ENCODE data around the gene ADAP1.

Gene ADAP1

GRCh38 chr7:964401-965231 lies 10.1 kb upstream of the ADAP1 start:
- H2BK120ac ChIP-seq (ENCODE audit: insufficient read depth, low read length, poor library complexity): no peak overlapping the region
- peak; percentile 42 to 56 for DNase-seq
- no peak overlapping the region for H3K9ac ChIP-seq (ENCODE audit: low read length)
- H3K36me3 ChIP-seq (ENCODE audit: control insufficient read depth in 1 of 2, insufficient read depth in 2 of 2, low read length in 2 of 2): peaks cover 28% of the 10 kb centered on the region in 2 experiments
- H3K79me2 ChIP-seq (ENCODE audit: control insufficient read depth, insufficient read depth, low read length, poor library complexity): no peaks in the 10 kb centered on the region
- H3K4me1 ChIP-seq (ENCODE audit: control insufficient read depth in 1 of 2, insufficient read depth in 2 of 2, low read length in 2 of 2): peaks cover 0 to 7% of the 10 kb centered on the region in 2 experiments
- H3K79me1 ChIP-seq (ENCODE audit: low read length): no peaks in the 10 kb centered on the region
- H4K12ac ChIP-seq (ENCODE audit: low read depth, low read length): no peak overlapping the region
- H3K4ac ChIP-seq (ENCODE audit: low read depth, low read length): no peak overlapping the region
- no CpG with 5 or more reads among the region's 27 CpGs for WGBS (ENCODE audit: extremely low coverage, insufficient coverage, insufficient read length)
- no peak overlapping the region for H3K18ac ChIP-seq (ENCODE audit: low read length)
- no peaks in the 10 kb centered on the region for H3K9me3 ChIP-seq (ENCODE audit: insufficient read depth, low read depth, low read length)
- no peak overlapping the region for H3K27ac ChIP-seq (ENCODE audit: low read depth, low read length)
- H3K23ac ChIP-seq (ENCODE audit: low read length): no peak overlapping the region
- H2AK5ac ChIP-seq (ENCODE audit: low read length): no peak overlapping the region
- H2AFZ ChIP-seq (ENCODE audit: insufficient read depth, low read length, poor library complexity): no peak overlapping the region
- no peak overlapping the region for H2BK5ac ChIP-seq (ENCODE audit: low read depth, low read length, poor library complexity)
- H3K27me3 ChIP-seq (ENCODE audit: insufficient read depth, low read length): no peaks in the 10 kb centered on the region
- no peak overlapping the region for H3K4me2 ChIP-seq (ENCODE audit: low read length)
- no peak overlapping the region for H4K8ac ChIP-seq (ENCODE audit: low read depth, low read length)
- H3K14ac ChIP-seq (ENCODE audit: low read length): no peak overlapping the region
- no peak overlapping the region for H4K91ac ChIP-seq (ENCODE audit: low read depth, low read length)
- no peak overlapping the region for H2BK12ac ChIP-seq (ENCODE audit: low read length)
- no peak overlapping the region for H3K4me3 ChIP-seq (ENCODE audit: low read depth, low read length)

DNA sequence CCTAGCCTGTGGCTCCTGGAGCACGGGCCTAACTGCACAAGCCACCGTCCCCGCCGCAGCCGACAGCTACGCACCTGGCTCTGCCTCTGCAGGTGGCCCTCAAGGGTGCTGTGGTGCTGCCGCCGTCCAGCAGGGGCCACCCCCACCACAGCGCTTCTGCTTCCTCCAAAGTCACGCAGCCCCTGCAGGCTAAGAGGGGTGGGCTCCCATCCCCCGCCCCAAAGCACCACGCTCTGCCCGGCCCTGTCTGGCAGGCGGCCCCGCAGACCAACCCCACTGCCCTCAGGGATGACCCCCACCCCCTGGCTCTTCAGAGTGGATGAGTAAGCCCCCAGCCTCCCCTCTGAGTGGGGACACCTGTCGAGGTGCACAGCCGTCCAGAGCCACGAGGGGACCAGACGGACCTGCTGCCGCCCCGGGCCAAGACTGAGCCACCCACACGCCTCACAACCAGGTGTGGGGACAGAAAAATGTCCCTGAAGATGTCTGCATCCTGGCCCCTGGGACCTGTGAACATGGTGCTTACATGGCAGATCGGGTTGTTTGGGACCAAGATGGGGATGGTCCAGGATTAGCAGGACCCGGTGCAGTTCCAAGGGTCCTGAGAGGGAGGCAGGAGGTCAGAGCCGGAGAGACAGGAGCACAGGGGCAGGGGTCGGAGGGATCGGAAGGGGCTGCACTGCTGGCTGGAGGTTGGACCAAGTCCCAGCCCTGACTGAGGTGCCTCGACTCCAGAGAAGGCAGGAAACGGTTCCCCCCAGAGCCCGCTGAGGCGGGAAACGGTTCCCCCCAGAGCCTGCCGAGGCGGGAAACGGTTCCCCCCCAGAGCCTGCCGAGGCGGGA lies 9.0 kb upstream of the ADAP1 start:
- Histone ChIP-seq H3K18ac (ENCODE audit: low read length) (no peak overlapping the region), H3K27ac (ENCODE audit: low read depth, low read length) (no peak overlapping the region), H2AK5ac (ENCODE audit: low read length) (no peak overlapping the region), H2BK12ac (ENCODE audit: low read length) (no peak overlapping the region), H4K91ac (ENCODE audit: low read depth, low read length) (no peak overlapping the region), H3K14ac (ENCODE audit: low read length) (no peak overlapping the region), H3K9ac (ENCODE audit: low read length) (no peak overlapping the region), H3K79me2 (ENCODE audit: control insufficient read depth, insufficient read depth, low read length, poor library complexity) (no peaks in the 10 kb centered on the region), H3K4ac (ENCODE audit: low read depth, low read length) (no peak overlapping the region), H4K8ac (ENCODE audit: low read depth, low read length) (no peak overlapping the region), H3K9me3 (ENCODE audit: insufficient read depth, low read depth, low read length) (no peaks in the 10 kb centered on the region), H3K79me1 (ENCODE audit: low read length) (no peaks in the 10 kb centered on the region), H2AFZ (ENCODE audit: insufficient read depth, low read length, poor library complexity) (no peak overlapping the region), H2BK120ac (ENCODE audit: insufficient read depth, low read length, poor library complexity) (no peak overlapping the region), H3K27me3 (ENCODE audit: insufficient read depth, low read length) (no peaks in the 10 kb centered on the region), H2BK5ac (ENCODE audit: low read depth, low read length, poor library complexity) (no peak overlapping the region), H3K4me1 (ENCODE audit: control insufficient read depth in 1 of 2, insufficient read depth in 2 of 2, low read length in 2 of 2) (peaks cover 0 to 7% of the 10 kb centered on the region in 2 experiments), H3K4me2 (ENCODE audit: low read length) (no peak overlapping the region), H4K12ac (ENCODE audit: low read depth, low read length) (no peak overlapping the region), H3K23ac (ENCODE audit: low read length) (no peak overlapping the region), H3K4me3 (ENCODE audit: low read depth, low read length) (no peak overlapping the region), H3K36me3 (ENCODE audit: control insufficient read depth in 1 of 2, insufficient read depth in 2 of 2, low read length in 2 of 2) (peaks cover 18 to 19% of the 10 kb centered on the region in 2 experiments)
- WGBS (ENCODE audit: extremely low coverage, insufficient coverage, insufficient read length): no CpG with 5 or more reads among the region's 37 CpGs
- no peak for DNase-seq

DNA sequence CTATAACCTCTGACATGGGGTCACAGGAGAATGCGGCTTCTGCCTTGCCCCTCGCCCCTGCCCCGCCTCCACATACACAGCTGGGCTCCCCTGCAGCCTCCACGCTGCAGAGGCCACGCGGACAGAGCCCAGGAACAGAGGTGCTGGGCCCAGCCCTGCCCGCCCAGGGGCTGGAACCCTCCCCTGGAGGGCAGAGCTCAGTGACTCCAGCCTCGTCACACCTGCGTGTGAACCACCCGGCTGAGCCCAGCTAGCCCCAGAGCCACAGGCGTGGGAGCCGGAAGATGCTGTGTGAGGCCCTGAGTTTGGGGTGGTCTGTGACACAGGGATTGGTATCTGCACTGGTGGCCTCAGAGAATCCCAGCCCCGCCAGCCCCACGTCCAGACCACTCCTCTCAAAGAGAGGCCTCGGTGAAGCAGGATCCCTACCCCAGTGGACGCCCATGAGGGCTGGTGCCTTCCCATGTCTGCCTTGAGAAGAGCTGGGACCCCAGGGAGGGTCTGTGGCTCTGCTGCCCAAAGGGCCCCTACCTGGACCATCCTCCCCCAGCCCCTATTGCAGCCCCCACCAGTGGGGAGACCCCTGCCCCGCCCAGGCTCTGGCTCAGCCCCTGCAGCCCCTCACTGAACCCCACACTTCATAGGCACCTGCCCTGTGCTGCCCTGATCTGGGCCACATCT lies 8.1 kb upstream of the ADAP1 start:
- no peak overlapping the region for H3K27ac ChIP-seq (ENCODE audit: low read depth, low read length)
- H3K18ac ChIP-seq (ENCODE audit: low read length): no peak overlapping the region
- no peaks in the 10 kb centered on the region for H3K27me3 ChIP-seq (ENCODE audit: insufficient read depth, low read length)
- no peak overlapping the region for H4K91ac ChIP-seq (ENCODE audit: low read depth, low read length)
- no peak overlapping the region for H4K8ac ChIP-seq (ENCODE audit: low read depth, low read length)
- H3K4me1 ChIP-seq (ENCODE audit: control insufficient read depth in 1 of 2, insufficient read depth in 2 of 2, low read length in 2 of 2): peaks cover 3 to 10% of the 10 kb centered on the region in 2 experiments
- DNase-seq: no peak
- no peak overlapping the region for H3K14ac ChIP-seq (ENCODE audit: low read length)
- H3K9me3 ChIP-seq (ENCODE audit: insufficient read depth, low read depth, low read length): no peaks in the 10 kb centered on the region
- no peak overlapping the region for H2BK12ac ChIP-seq (ENCODE audit: low read length)
- H4K12ac ChIP-seq (ENCODE audit: low read depth, low read length): no peak overlapping the region
- H3K79me2 ChIP-seq (ENCODE audit: control insufficient read depth, insufficient read depth, low read length, poor library complexity): no peaks in the 10 kb centered on the region
- H2BK5ac ChIP-seq (ENCODE audit: low read depth, low read length, poor library complexity): no peak overlapping the region
- no peak overlapping the region for H3K9ac ChIP-seq (ENCODE audit: low read length)
- no peak overlapping the region for H3K23ac ChIP-seq (ENCODE audit: low read length)
- no peak overlapping the region for H3K4me2 ChIP-seq (ENCODE audit: low read length)
- H2BK120ac ChIP-seq (ENCODE audit: insufficient read depth, low read length, poor library complexity): no peak overlapping the region
- no peak overlapping the region for H2AK5ac ChIP-seq (ENCODE audit: low read length)
- no peak overlapping the region for H3K4me3 ChIP-seq (ENCODE audit: low read depth, low read length)
- no peaks in the 10 kb centered on the region for H3K79me1 ChIP-seq (ENCODE audit: low read length)
- H3K36me3 ChIP-seq (ENCODE audit: control insufficient read depth in 1 of 2, insufficient read depth in 2 of 2, low read length in 2 of 2): peaks cover 9 to 10% of the 10 kb centered on the region in 2 experiments
- WGBS (ENCODE audit: extremely low coverage, insufficient coverage, insufficient read length): no CpG with 5 or more reads among the region's 17 CpGs
- H2AFZ ChIP-seq (ENCODE audit: insufficient read depth, low read length, poor library complexity): no peak overlapping the region
- no peak overlapping the region for H3K4ac ChIP-seq (ENCODE audit: low read depth, low read length)
